GM12864 (cell line): Measurements from ENCODE around the gene SLC12A7.

Experiments used
- DNase-seq: peaks from one replicate; pipeline ENCODE4 v3.0.0-alpha.2; 2011; ENCODE audit warnings: low read depth
- H3K4me3 ChIP-seq: 2 replicates; pipeline ENCODE4 v1.5.1; 2011; ENCODE audit warnings: mild to moderate bottlenecking, low read depth, low read length, control low read depth
- TF ChIP-seq, protein P1 (sequence below): IDR thresholded peaks from 2 replicates; pipeline ENCODE4 v1.5.1; 2011; ENCODE audit warnings: low read depth, mild to moderate bottlenecking, moderate library complexity, low read length, control low read depth, inconsistent platforms; ENCODE audit errors: missing control alignments

SLC12A7 gene

DNA sequence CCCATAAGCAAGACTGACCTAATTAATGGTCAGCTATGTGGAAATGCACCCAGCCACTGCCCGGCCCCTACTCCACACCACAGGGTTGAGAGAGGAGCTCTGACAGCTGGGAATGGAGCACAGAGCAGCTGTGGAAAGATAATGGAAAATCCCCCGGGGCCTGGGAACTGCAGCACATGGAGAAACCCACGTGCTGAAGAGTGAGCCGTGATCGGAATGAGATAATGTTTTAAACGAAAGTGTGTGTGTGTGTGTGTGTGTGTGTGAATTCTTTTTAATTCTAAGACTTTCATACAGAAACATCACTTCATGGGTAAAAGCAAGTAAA, 13.1 kb upstream of the SLC12A7 start:
- no peak for DNase-seq
- H3K4me3 ChIP-seq: no peak overlapping the region
- TF ChIP-seq, protein P1, sequence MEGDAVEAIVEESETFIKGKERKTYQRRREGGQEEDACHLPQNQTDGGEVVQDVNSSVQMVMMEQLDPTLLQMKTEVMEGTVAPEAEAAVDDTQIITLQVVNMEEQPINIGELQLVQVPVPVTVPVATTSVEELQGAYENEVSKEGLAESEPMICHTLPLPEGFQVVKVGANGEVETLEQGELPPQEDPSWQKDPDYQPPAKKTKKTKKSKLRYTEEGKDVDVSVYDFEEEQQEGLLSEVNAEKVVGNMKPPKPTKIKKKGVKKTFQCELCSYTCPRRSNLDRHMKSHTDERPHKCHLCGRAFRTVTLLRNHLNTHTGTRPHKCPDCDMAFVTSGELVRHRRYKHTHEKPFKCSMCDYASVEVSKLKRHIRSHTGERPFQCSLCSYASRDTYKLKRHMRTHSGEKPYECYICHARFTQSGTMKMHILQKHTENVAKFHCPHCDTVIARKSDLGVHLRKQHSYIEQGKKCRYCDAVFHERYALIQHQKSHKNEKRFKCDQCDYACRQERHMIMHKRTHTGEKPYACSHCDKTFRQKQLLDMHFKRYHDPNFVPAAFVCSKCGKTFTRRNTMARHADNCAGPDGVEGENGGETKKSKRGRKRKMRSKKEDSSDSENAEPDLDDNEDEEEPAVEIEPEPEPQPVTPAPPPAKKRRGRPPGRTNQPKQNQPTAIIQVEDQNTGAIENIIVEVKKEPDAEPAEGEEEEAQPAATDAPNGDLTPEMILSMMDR: no peak

GRCh38 chr5:1124205-1125029, 12.6 kb upstream of the SLC12A7 start:
- TF ChIP-seq, protein P1: no peak
- DNase-seq: no peak
- H3K4me3 ChIP-seq: no peak overlapping the region

GRCh38 chr5:1123418-1124147, 11.7 kb upstream of the SLC12A7 start:
- TF ChIP-seq, protein P1: no peak
- H3K4me3 ChIP-seq: no peak overlapping the region
- no peak for DNase-seq

DNA sequence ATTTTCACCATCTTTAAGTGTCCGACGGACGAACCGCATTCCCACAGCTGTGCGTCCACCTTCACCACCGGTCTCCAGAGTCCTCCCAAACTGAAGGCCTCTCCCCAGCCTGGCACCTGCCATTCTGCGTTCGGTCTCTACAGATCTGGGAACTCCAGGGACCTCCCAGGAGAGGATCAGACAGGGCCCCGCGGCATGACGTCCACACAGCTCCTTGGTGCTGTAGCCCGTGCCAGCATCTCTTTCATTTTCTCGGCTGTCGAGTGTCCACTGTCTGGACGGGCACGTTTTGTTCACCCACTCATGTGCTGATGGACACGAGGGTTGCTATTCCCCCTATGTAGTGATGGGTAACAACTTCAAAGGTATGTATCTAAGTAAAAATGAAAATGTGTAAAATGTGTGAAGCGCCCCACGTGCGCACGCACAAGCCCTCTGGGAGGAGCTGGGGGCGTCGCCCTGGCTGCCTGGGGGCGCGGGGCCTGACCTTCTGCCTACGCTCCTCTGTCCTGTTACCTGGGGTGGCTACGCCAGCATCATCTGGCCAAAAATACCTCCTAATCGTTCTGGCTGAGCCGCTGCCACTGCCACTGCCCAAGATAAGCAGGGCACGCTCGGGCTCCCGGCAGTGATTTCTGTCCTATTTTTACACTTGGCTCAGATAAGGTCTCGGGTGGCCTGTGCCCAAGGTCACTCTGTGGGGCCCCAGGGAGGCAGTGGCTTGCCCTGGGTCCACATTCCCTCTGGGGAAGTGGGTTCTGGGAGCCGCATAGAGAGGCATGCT, 10.8 kb upstream of the SLC12A7 start:
- DNase-seq: no peak
- no peak overlapping the region for H3K4me3 ChIP-seq
- TF ChIP-seq, protein P1: no peak

- TF ChIP-seq, protein P1: no peak
- DNase-seq: no peak
- no peak overlapping the region for H3K4me3 ChIP-seq
Measured at GRCh38 chr5:1121891-1122290, 10.0 kb upstream of the SLC12A7 start.

DNA sequence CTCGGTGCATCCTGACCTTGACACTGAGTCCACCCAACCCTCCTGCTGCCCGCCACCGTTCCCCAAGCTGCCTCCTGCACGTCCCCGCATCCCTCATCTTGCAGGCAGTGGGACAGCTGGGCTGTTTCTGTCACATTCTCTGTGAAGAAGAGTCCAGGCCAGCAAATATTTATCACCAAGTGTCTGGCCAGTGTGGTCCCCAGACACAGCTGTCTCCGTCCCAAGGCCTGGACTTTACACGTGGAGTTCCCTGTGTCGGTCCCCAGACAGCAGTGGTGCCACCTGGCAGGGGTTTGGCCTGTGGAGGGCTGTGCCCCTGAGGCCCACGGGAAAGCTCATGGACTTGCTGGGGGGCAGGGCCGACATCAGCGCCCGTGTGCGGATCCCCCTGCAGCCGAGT, 9.2 kb upstream of the SLC12A7 start:
- H3K4me3 ChIP-seq: no peak overlapping the region
- TF ChIP-seq, protein P1: no peak
- DNase-seq: no peak
